HepG2 (cell line): ENCODE results near the gene TNNI3K. TPM values are rescaled to one million over a fixed set of nuclear protein-coding genes. Genes with fewer than 3 reads are reported as not detected.

Experiments used
- CBX1 ChIP-seq: IDR thresholded peaks from one replicate; pipeline ENCODE4 v1.6.1; 2016; ENCODE audit warnings: antibody characterized with exemption, low read depth
- FOXO1 ChIP-seq: sonication (generic); formaldehyde crosslinking; IDR thresholded peaks from 2 replicates; pipeline ENCODE4 v1.4.0; 2020; ENCODE audit warnings: missing genetic modification reagents
- GFI1 ChIP-seq: sonication (generic); formaldehyde crosslinking; IDR thresholded peaks from 2 replicates; pipeline ENCODE4 v1.5.0; 2020; ENCODE audit warnings: missing genetic modification reagents, mild to moderate bottlenecking, borderline replicate concordance
- GPN1 ChIP-seq: sonication (generic); formaldehyde crosslinking; IDR thresholded peaks from 2 replicates; pipeline ENCODE4 v1.5.1; 2020; ENCODE audit warnings: missing genetic modification reagents, borderline replicate concordance
- KDM5B ChIP-seq: sonication (generic); formaldehyde crosslinking; IDR thresholded peaks from 2 replicates; pipeline ENCODE4 v1.4.0; 2020; ENCODE audit warnings: missing genetic modification reagents, mild to moderate bottlenecking, borderline replicate concordance
- MIER2 ChIP-seq: IDR thresholded peaks from 2 replicates; pipeline ENCODE4 v1.6.1; 2016; ENCODE audit warnings: missing biosample characterization, missing genetic modification reagents
- NFATC3 ChIP-seq: sonication (generic); formaldehyde crosslinking; IDR thresholded peaks from 2 replicates; pipeline ENCODE4 v1.5.1; 2020; ENCODE audit warnings: mild to moderate bottlenecking, missing genetic modification reagents
- NFKB2 ChIP-seq: sonication (generic); formaldehyde crosslinking; IDR thresholded peaks from 2 replicates; pipeline ENCODE4 v1.4.0; 2020; ENCODE audit warnings: missing genetic modification reagents, borderline replicate concordance
- POGZ ChIP-seq: sonication (generic); formaldehyde crosslinking; IDR thresholded peaks from 2 replicates; pipeline ENCODE4 v1.4.0; 2020; ENCODE audit warnings: mild to moderate bottlenecking, missing genetic modification reagents
- POLR2AphosphoS5 ChIP-seq: IDR thresholded peaks from 2 replicates; pipeline ENCODE4 v1.6.1; 2012; ENCODE audit warnings: low read depth, low read length
- ZFYVE20 ChIP-seq: sonication (generic); formaldehyde crosslinking; IDR thresholded peaks from 2 replicates; pipeline ENCODE4 v1.8.0; 2023; ENCODE audit warnings: low read depth, mild to moderate bottlenecking, moderate library complexity, missing genetic modification reagents, borderline replicate concordance
- polyA plus RNA-seq, 8 experiments: library from polyadenylated mRNA; depleted of rRNA in 3 of 8; stranded (reverse) in 7 of 8; unstranded in 1 of 8; fragments of >200 nt; fragmentation: Illumina TruSeq in 4 of 8; extraction: Trizol in 4 of 8; gene quantifications; 2 replicates each; pipeline versions ENCODE4 v1.2.1 to v1.2.3, GENCODE V29; 2011 to 2016; ENCODE audit warnings: low read depth in 4 of 8, missing spikeins in 1 of 8, mixed read lengths in 1 of 8; ENCODE audit not compliant: insufficient read depth in 1 of 8
- total RNA-seq, 5 experiments: library from RNA; depleted of rRNA; stranded (reverse); fragments of >200 nt; fragmentation: Illumina TruSeq; extraction: Trizol; gene quantifications; 2 replicates each; pipeline ENCODE4 v1.2.3, GENCODE V29; 2016; ENCODE audit warnings: low read depth in 1 of 5
- TF ChIP-seq, protein P1 (sequence below): sonication (generic); formaldehyde crosslinking; IDR thresholded peaks from 2 replicates; pipeline ENCODE4 v1.4.0; 2020; ENCODE audit warnings: mild to moderate bottlenecking, missing genetic modification reagents, borderline replicate concordance
- TF ChIP-seq, protein P2 (sequence below): sonication (generic); formaldehyde crosslinking; IDR thresholded peaks from 2 replicates; pipeline ENCODE4 v1.5.1; 2020; ENCODE audit warnings: mild to moderate bottlenecking, missing genetic modification reagents, moderate library complexity
- TF ChIP-seq, protein P3 (sequence below): sonication (generic); formaldehyde crosslinking; IDR thresholded peaks from 2 replicates; pipeline ENCODE4 v1.4.0; 2020; ENCODE audit warnings: missing genetic modification reagents
- TF ChIP-seq, protein P4 (sequence below): sonication (generic); formaldehyde crosslinking; conservative IDR thresholded peaks from 2 replicates; pipeline ENCODE4 v1.4.0; 2020; ENCODE audit warnings: mild to moderate bottlenecking, missing genetic modification reagents, moderate library complexity
- TF ChIP-seq, protein P5 (sequence below): sonication (generic); formaldehyde crosslinking; IDR thresholded peaks from 2 replicates; pipeline ENCODE4 v1.5.0; 2020; ENCODE audit warnings: missing genetic modification reagents

TNNI3K gene
- total and polyA plus RNA-seq, 2 of the 13 experiments (the other 11 are each of a cell fraction or from before 2014, with no cell fraction given) = 1.1 TPM; not detected in 1

DNA sequence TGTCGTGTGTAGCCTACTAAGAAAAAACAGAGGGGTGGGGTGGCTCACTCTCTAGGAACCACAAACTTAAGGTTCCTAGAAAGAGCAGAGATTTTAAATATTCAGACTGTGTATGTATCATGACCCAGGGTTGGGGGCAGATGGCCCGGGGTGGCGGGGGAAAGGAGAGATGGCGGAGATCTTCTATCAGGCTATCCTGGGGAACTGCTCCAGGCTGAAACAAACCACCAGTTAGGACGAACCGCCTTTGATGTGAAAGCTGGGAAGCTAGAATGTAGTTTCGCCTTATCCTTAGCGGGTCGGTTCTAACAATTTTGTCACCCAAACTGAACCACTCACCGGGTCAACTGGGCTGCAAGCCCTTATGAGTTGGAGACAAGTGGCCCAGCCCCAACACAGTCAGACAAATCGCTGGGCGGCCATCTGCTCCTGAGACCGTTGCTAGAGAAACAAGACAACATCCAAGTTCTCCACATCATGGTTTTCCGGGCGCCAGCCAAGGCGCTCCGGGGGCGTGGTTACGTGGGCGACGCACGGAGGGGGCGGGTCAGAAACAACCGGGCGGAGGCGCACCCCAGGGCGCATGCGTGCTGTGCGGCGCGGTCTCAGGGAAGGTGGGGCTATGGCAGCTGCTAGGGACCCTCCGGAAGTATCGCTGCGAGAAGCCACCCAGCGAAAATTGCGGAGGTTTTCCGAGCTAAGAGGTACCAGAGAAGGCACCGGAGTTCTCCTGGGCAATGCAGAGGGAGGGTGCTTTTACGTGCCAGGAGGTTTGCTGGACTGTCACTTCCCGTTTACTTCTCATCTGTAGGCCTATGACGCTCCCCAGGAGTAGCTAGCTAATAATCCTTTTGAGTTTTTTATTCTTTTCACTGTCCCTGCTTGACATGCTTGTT lies 37.3 kb upstream of the TNNI3K start, which contains the start of the genes FPGT and LRRIQ3 (continued):
- TF ChIP-seq, protein P1, sequence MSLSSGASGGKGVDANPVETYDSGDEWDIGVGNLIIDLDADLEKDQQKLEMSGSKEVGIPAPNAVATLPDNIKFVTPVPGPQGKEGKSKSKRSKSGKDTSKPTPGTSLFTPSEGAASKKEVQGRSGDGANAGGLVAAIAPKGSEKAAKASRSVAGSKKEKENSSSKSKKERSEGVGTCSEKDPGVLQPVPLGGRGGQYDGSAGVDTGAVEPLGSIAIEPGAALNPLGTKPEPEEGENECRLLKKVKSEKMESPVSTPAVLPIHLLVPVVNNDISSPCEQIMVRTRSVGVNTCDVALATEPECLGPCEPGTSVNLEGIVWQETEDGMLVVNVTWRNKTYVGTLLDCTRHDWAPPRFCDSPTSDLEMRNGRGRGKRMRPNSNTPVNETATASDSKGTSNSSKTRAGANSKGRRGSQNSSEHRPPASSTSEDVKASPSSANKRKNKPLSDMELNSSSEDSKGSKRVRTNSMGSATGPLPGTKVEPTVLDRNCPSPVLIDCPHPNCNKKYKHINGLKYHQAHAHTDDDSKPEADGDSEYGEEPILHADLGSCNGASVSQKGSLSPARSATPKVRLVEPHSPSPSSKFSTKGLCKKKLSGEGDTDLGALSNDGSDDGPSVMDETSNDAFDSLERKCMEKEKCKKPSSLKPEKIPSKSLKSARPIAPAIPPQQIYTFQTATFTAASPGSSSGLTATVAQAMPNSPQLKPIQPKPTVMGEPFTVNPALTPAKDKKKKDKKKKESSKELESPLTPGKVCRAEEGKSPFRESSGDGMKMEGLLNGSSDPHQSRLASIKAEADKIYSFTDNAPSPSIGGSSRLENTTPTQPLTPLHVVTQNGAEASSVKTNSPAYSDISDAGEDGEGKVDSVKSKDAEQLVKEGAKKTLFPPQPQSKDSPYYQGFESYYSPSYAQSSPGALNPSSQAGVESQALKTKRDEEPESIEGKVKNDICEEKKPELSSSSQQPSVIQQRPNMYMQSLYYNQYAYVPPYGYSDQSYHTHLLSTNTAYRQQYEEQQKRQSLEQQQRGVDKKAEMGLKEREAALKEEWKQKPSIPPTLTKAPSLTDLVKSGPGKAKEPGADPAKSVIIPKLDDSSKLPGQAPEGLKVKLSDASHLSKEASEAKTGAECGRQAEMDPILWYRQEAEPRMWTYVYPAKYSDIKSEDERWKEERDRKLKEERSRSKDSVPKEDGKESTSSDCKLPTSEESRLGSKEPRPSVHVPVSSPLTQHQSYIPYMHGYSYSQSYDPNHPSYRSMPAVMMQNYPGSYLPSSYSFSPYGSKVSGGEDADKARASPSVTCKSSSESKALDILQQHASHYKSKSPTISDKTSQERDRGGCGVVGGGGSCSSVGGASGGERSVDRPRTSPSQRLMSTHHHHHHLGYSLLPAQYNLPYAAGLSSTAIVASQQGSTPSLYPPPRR (CRISPR knock-in tag) = no peak
- TF ChIP-seq GFI1 (CRISPR knock-in tag) (no peak), NFKB2 (CRISPR knock-in tag) (peak; percentile 77; the same call in 1 of the 2 replicates), GPN1 (CRISPR knock-in tag) (no peak), POLR2AphosphoS5 (peak; percentile 84), ZFYVE20 (CRISPR knock-in tag) (no peak), CBX1 (peak; percentile 53), POGZ (CRISPR knock-in tag) (peak; percentile 83), MIER2 (CRISPR knock-in tag) (no peak), NFATC3 (CRISPR knock-in tag) (no peak), FOXO1 (CRISPR knock-in tag) (peak; percentile 65; the same call in 1 of the 2 replicates), KDM5B (CRISPR knock-in tag) (peak; percentile 39; the same call in 1 of the 2 replicates)
- TF ChIP-seq, protein P2, sequence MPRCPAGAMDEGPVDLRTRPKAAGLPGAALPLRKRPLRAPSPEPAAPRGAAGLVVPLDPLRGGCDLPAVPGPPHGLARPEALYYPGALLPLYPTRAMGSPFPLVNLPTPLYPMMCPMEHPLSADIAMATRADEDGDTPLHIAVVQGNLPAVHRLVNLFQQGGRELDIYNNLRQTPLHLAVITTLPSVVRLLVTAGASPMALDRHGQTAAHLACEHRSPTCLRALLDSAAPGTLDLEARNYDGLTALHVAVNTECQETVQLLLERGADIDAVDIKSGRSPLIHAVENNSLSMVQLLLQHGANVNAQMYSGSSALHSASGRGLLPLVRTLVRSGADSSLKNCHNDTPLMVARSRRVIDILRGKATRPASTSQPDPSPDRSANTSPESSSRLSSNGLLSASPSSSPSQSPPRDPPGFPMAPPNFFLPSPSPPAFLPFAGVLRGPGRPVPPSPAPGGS (CRISPR knock-in tag) = no peak
- TF ChIP-seq, protein P3, sequence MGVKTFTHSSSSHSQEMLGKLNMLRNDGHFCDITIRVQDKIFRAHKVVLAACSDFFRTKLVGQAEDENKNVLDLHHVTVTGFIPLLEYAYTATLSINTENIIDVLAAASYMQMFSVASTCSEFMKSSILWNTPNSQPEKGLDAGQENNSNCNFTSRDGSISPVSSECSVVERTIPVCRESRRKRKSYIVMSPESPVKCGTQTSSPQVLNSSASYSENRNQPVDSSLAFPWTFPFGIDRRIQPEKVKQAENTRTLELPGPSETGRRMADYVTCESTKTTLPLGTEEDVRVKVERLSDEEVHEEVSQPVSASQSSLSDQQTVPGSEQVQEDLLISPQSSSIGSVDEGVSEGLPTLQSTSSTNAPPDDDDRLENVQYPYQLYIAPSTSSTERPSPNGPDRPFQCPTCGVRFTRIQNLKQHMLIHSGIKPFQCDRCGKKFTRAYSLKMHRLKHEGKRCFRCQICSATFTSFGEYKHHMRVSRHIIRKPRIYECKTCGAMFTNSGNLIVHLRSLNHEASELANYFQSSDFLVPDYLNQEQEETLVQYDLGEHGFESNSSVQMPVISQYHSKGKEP (CRISPR knock-in tag) = 0 out of 2 replicates have a peak, but pooled peaks have one; percentile 27
- TF ChIP-seq, protein P4, sequence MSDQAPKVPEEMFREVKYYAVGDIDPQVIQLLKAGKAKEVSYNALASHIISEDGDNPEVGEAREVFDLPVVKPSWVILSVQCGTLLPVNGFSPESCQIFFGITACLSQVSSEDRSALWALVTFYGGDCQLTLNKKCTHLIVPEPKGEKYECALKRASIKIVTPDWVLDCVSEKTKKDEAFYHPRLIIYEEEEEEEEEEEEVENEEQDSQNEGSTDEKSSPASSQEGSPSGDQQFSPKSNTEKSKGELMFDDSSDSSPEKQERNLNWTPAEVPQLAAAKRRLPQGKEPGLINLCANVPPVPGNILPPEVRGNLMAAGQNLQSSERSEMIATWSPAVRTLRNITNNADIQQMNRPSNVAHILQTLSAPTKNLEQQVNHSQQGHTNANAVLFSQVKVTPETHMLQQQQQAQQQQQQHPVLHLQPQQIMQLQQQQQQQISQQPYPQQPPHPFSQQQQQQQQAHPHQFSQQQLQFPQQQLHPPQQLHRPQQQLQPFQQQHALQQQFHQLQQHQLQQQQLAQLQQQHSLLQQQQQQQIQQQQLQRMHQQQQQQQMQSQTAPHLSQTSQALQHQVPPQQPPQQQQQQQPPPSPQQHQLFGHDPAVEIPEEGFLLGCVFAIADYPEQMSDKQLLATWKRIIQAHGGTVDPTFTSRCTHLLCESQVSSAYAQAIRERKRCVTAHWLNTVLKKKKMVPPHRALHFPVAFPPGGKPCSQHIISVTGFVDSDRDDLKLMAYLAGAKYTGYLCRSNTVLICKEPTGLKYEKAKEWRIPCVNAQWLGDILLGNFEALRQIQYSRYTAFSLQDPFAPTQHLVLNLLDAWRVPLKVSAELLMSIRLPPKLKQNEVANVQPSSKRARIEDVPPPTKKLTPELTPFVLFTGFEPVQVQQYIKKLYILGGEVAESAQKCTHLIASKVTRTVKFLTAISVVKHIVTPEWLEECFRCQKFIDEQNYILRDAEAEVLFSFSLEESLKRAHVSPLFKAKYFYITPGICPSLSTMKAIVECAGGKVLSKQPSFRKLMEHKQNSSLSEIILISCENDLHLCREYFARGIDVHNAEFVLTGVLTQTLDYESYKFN = peak; percentile 25; the same call in 1 of the 2 replicates
- TF ChIP-seq, protein P5, sequence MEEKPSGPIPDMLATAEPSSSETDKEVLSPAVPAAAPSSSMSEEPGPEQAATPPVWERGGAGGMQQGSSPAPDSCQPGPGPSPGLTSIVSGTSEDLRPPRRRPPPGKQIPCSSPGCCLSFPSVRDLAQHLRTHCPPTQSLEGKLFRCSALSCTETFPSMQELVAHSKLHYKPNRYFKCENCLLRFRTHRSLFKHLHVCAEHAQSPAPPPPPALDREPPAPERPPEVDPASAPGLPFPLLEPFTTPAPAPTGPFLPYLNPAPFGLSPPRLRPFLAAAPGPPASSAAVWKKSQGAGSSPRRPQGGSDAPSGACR (CRISPR knock-in tag) = no peak
